IMR-90 (cell line): ENCODE measurements around the gene TSPAN14.

Source experiments
- FOS ChIP-seq: fragments of 150-350 bp; IDR thresholded peaks from 2 replicates; pipeline ENCODE4 v1.6.1; 2016; ENCODE audit warnings: low read depth, low read length
- TF ChIP-seq, protein P1 (sequence below): conservative IDR thresholded peaks from 2 replicates; pipeline ENCODE4 v1.5.1; 2012; ENCODE audit warnings: mild to moderate bottlenecking, low read depth, low read length, improper control_type of control experiment
- TF ChIP-seq, protein P2 (sequence below): fragments of 150-350 bp; IDR thresholded peaks from 2 replicates; pipeline ENCODE4 v1.6.1; 2017; ENCODE audit warnings: mild to moderate bottlenecking, antibody characterized with exemption, low read length, low read depth

DNA sequence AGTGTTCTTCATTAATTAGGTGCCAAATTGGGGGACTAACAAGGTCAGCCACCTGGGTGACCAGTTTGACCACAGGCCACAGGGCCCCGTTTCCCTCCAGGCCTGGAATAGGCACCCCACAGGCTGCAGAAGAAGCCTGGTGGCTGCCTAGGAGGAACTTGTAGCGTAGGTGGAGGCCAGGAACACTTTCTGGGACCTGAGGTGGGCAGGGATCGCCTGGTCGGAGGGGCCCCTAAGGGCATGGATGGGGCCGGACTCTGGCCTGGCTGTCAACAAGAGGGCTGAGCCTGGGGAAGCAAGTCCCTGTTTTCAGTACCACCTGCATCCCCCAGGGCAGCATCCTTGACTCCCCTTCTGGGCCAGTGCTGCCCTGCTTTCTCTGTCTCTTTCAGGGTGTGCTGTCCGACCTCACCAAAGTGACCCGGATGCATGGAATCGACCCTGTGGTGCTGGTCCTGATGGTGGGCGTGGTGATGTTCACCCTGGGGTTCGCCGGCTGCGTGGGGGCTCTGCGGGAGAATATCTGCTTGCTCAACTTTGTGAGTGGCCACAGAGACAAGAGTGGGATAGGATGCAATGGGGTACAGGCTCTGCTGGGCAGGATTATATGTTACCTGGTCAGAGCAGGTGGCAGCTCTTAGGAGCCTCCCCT is 52.9 kb downstream of the TSPAN14 start:
- TF ChIP-seq, protein P1, sequence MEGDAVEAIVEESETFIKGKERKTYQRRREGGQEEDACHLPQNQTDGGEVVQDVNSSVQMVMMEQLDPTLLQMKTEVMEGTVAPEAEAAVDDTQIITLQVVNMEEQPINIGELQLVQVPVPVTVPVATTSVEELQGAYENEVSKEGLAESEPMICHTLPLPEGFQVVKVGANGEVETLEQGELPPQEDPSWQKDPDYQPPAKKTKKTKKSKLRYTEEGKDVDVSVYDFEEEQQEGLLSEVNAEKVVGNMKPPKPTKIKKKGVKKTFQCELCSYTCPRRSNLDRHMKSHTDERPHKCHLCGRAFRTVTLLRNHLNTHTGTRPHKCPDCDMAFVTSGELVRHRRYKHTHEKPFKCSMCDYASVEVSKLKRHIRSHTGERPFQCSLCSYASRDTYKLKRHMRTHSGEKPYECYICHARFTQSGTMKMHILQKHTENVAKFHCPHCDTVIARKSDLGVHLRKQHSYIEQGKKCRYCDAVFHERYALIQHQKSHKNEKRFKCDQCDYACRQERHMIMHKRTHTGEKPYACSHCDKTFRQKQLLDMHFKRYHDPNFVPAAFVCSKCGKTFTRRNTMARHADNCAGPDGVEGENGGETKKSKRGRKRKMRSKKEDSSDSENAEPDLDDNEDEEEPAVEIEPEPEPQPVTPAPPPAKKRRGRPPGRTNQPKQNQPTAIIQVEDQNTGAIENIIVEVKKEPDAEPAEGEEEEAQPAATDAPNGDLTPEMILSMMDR, result no peak
- TF ChIP-seq, protein P2, sequence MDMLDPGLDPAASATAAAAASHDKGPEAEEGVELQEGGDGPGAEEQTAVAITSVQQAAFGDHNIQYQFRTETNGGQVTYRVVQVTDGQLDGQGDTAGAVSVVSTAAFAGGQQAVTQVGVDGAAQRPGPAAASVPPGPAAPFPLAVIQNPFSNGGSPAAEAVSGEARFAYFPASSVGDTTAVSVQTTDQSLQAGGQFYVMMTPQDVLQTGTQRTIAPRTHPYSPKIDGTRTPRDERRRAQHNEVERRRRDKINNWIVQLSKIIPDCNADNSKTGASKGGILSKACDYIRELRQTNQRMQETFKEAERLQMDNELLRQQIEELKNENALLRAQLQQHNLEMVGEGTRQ, result no peak
- no peak for TF ChIP-seq FOS
